Stomach smooth muscle (tissue), 2 donors: ENCODE measurements around the gene TECTB.

ENCODE experiments used
- H3K27ac ChIP-seq: one replicate; pipeline ENCODE4 v1.7.0; 2013; ENCODE audit warnings: mild to moderate bottlenecking, low read length, inconsistent platforms
- H3K27me3 ChIP-seq, 2 donors: one replicate each; pipeline ENCODE4 v1.7.0; 2013; ENCODE audit warnings: low read length in 2 of 2; ENCODE audit not compliant: insufficient read depth in 2 of 2, control insufficient read depth in 1 of 2
- H3K36me3 ChIP-seq, 2 donors: one replicate each; pipeline ENCODE4 v1.7.0; 2013; ENCODE audit warnings: low read length in 2 of 2; ENCODE audit not compliant: control insufficient read depth in 2 of 2, insufficient read depth in 2 of 2
- H3K4me1 ChIP-seq: one replicate; pipeline ENCODE4 v1.7.0; 2013; ENCODE audit warnings: low read length; ENCODE audit not compliant: control insufficient read depth, insufficient read depth
- H3K4me3 ChIP-seq, 2 donors: one replicate each; pipeline ENCODE4 v1.7.0; 2013; ENCODE audit warnings: low read length in 2 of 2
- H3K9ac ChIP-seq, 2 donors: one replicate each; pipeline ENCODE4 v1.7.0; 2013; ENCODE audit warnings: low read length in 2 of 2, mild to moderate bottlenecking in 1 of 2
- H3K9me3 ChIP-seq, 2 donors: one replicate each; pipeline ENCODE4 v1.7.0; 2013; ENCODE audit warnings: low read length in 2 of 2; ENCODE audit not compliant: control insufficient read depth in 2 of 2
- donor health status: healthy.
- donor health status: Pancreatic carcinoma.

The TECTB gene

DNA sequence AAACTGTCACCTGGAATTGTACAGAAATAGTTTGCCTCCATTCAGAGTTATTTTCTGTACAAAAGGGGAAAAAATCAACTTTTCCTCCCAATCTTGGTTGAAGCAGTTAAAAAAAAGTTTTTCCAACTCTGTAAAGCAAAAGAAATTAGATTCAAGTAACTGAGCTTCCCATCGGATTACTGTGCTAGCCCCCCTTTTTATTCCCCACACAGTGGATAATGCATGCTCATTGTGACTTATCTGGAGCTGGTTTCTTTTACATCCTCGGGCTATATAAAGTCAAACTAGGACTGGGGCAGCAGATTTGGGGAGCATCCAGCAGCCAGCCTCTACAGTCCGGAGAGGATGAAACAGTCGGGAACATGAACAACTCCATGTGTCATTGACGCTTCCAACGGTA lies at the start of gene TECTB:
TECTB (plus strand) TSS at position 301 of the 400 bp plus-strand sequence. CDS start 335 bp downstream, outside the sequence.
- no peaks in the 10 kb centered on the region for H3K9me3 ChIP-seq
- H3K27me3 ChIP-seq = no peaks in the 10 kb centered on the region
- no peaks in the 10 kb centered on the region for H3K36me3 ChIP-seq
- H3K9ac ChIP-seq = no peak within 1 kb of the TSS
- no peak within 1 kb of the TSS for H3K4me3 ChIP-seq
- no peak within 1 kb of the TSS for H3K27ac ChIP-seq
- peaks cover 12% of the 10 kb centered on the region for H3K4me1 ChIP-seq

- Histone ChIP-seq H3K4me1 (peaks cover 2% of the 10 kb centered on the region), H3K9ac (no peak overlapping the region), H3K27me3 (no peaks in the 10 kb centered on the region), H3K4me3 (no peak overlapping the region), H3K9me3 (peaks cover 2 to 4% of the 10 kb centered on the region in 2 donors), H3K27ac (no peak overlapping the region), H3K36me3 (no peaks in the 10 kb centered on the region)
Measured at GRCh38 chr10:112235141-112235540, 48.1 kb upstream of the TECTB start.

DNA sequence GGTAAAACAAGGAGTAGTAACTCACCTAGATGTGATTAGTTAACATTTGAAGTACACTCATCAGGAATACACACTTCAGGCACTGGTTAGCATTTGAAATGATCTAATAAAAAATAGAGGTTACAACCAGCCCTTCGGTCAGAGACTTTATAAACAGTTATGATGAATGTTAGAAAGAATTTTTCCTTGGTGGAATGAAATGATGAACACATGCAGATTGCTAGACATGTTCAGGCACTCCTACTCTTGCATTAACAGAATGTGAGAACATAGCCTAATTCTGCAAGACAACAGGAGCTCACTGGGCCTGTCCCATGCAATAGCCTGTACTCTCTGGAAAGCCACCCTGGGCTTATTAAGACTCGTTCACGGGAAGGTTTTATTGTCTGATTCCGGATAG lies 47.3 kb upstream of the TECTB start:
- Histone ChIP-seq H3K27ac (no peak overlapping the region), H3K4me1 (peaks cover 2% of the 10 kb centered on the region)

GRCh38 chr10:112236486-112236885 lies 46.7 kb upstream of the TECTB start:
- H3K4me3 ChIP-seq = no peak overlapping the region
- no peak overlapping the region for H3K27ac ChIP-seq
- H3K27me3 ChIP-seq = no peaks in the 10 kb centered on the region
- H3K36me3 ChIP-seq = no peaks in the 10 kb centered on the region
- no peak overlapping the region for H3K9ac ChIP-seq
- peaks cover under 1% of the 10 kb centered on the region for H3K4me1 ChIP-seq
- peaks cover 2 to 4% of the 10 kb centered on the region in 2 donors for H3K9me3 ChIP-seq

More for the DNA sequence above, 47.3 kb upstream of the TECTB start:
- Histone ChIP-seq H3K9ac (no peak overlapping the region), H3K4me3 (no peak overlapping the region), H3K9me3 (peaks cover 2 to 4% of the 10 kb centered on the region in 2 donors), H3K36me3 (no peaks in the 10 kb centered on the region), H3K27me3 (no peaks in the 10 kb centered on the region)

- Histone ChIP-seq H3K9me3 (peaks cover 2 to 4% of the 10 kb centered on the region in 2 donors), H3K27ac (no peak overlapping the region), H3K4me1 (no peaks in the 10 kb centered on the region), H3K4me3 (no peak overlapping the region), H3K9ac (no peak overlapping the region), H3K36me3 (no peaks in the 10 kb centered on the region), H3K27me3 (no peaks in the 10 kb centered on the region)
Measured at GRCh38 chr10:112239347-112239746, 43.9 kb upstream of the TECTB start.

DNA sequence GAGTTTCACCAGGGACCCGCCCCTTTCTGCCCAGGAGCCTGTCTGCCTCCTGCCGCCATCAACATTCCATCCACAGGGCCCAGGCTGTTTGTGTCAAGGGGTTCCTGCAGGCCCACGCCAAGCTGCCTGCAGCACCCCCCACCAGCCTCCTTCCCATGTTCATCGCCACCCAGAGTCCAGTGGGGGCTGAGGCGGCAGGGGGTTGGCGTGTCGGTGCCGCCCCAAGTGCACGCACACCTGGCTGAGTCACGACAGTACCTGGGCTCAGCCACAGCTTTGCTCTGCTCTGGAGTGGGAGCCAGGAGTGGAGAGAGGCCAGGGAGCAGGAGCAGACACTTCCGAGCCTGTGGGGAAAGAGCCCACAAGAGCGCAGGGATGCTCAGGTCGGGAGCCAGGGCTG lies 42.8 kb upstream of the TECTB start:
- no peak overlapping the region for H3K4me3 ChIP-seq
- H3K27me3 ChIP-seq = no peaks in the 10 kb centered on the region
- H3K9me3 ChIP-seq = peaks cover 2 to 4% of the 10 kb centered on the region in 2 donors
- no peak overlapping the region for H3K9ac ChIP-seq
- H3K27ac ChIP-seq = no peak overlapping the region
- H3K4me1 ChIP-seq = no peaks in the 10 kb centered on the region
- H3K36me3 ChIP-seq = no peaks in the 10 kb centered on the region

DNA sequence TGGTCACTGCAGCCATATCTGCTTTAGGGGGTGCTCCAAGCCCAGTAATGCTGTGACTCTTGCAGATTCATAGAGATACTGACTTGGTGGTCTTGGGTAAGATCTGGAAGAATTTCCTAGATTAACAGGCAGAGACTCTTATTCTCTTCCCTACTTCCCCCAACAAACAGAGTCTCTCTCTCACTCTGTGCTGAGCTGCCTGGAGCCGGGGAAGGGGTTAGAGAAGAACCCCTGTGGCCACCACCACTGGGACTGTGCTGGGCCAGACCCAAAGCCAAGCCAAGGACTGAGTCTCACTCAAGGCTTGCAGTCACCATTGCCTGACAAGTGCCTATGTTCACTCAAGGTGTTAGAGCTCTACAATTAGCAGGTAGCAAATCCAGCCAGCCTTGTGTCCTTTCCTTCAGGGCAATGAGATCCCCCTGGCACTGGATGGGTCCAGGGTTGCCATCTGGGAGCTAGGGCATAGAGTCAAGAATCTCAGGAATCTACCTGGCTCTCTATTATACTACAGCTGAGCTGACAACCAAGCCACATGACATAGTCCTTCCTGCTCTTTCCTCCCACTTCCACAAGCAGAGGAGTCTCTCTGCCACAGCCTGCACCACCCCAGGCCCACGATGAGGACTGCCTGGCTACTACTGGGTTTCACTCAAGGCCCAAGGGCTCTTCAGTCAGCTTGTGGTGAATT lies 41.4 kb upstream of the TECTB start:
- Histone ChIP-seq H3K9me3 (peaks cover 2 to 4% of the 10 kb centered on the region in 2 donors), H3K4me1 (no peaks in the 10 kb centered on the region), H3K4me3 (no peak overlapping the region), H3K36me3 (no peaks in the 10 kb centered on the region), H3K27ac (no peak overlapping the region), H3K9ac (no peak overlapping the region), H3K27me3 (no peaks in the 10 kb centered on the region)

GRCh38 chr10:112242769-112243168 lies 40.4 kb upstream of the TECTB start:
- Histone ChIP-seq H3K27ac (no peak overlapping the region), H3K4me1 (no peaks in the 10 kb centered on the region), H3K27me3 (no peaks in the 10 kb centered on the region), H3K4me3 (no peak overlapping the region), H3K9me3 (peaks cover 2 to 4% of the 10 kb centered on the region in 2 donors), H3K36me3 (no peaks in the 10 kb centered on the region), H3K9ac (no peak overlapping the region)

DNA sequence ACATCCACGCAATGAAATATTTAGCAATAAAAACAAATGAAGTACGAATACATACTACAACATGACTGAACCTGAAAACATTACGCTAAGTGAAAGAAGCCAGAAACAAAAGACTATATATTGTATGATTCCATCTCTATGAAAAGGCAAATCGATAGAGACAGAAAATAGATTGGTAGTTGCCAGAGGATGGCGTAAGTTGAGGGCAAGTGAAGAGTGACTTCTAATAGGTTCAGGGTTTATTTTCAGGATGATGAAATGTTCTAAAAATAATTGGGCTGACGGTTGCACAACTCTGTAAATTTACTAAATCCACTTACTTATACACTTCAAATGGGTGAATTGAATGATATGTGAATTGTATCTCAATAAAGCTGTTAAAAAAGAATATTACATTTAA lies 39.5 kb upstream of the TECTB start:
- no peaks in the 10 kb centered on the region for H3K27me3 ChIP-seq

GRCh38 chr10:112244197-112244596 lies 39.0 kb upstream of the TECTB start:
- no peak overlapping the region for H3K9ac ChIP-seq
- no peak overlapping the region for H3K27ac ChIP-seq
- H3K4me1 ChIP-seq = no peaks in the 10 kb centered on the region
- no peaks in the 10 kb centered on the region for H3K36me3 ChIP-seq
- no peaks in the 10 kb centered on the region for H3K27me3 ChIP-seq
- peaks cover 2 to 4% of the 10 kb centered on the region in 2 donors for H3K9me3 ChIP-seq
- no peak overlapping the region for H3K4me3 ChIP-seq

More for the DNA sequence above, 39.5 kb upstream of the TECTB start:
- no peak overlapping the region for H3K27ac ChIP-seq
- H3K9ac ChIP-seq = no peak overlapping the region
- peaks cover 2 to 4% of the 10 kb centered on the region in 2 donors for H3K9me3 ChIP-seq
- no peaks in the 10 kb centered on the region for H3K4me1 ChIP-seq
- H3K36me3 ChIP-seq = no peaks in the 10 kb centered on the region
- no peak overlapping the region for H3K4me3 ChIP-seq

DNA sequence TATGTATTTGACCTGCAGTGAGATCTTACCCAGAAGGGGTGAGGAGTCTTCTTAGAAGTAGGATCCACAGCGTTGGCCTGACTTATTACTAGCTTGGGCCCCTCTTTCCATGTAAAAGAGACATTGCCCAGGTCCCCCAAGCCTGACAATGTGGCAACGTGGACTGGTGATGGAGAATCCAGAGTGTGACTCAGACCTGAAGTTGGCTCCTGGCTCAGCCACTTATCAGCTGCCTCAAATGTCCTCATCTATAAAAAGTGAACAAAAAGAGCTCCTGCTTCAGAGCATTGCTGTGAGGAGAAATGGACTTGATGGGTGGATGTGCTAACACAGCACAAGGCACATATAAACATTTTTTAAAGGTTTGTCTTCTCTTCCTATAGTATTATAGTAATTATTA lies 35.4 kb upstream of the TECTB start:
- H3K27me3 ChIP-seq = no peaks in the 10 kb centered on the region
- no peak overlapping the region for H3K4me3 ChIP-seq
- no peaks in the 10 kb centered on the region for H3K9me3 ChIP-seq
- H3K9ac ChIP-seq = no peak overlapping the region
- no peak overlapping the region for H3K27ac ChIP-seq
- H3K36me3 ChIP-seq = no peaks in the 10 kb centered on the region
- H3K4me1 ChIP-seq = no peaks in the 10 kb centered on the region
